RWPE2 (cell line): ENCODE measurements around the gene SPDYE16.
A peak's percentile ranks its signal among the peaks of the same experiment; 100 is the strongest.
"Not testable (repeated sequence)": the region's sequence is repeated elsewhere in the genome, so short reads cannot be mapped to it uniquely, and the experiment has no call there.

Experiments used
- ATAC-seq: fragments of 200-7000 bp; cut with Tn5 transposase; 3 replicates; pipeline ENCODE4 v1.9.1; 2021; ENCODE audit warnings: low read depth
- DNase-seq: peaks from one replicate; pipeline ENCODE4 v3.0.0-alpha.2; 2020; ENCODE audit warnings: low spot score
- H3K27ac ChIP-seq: fragments of 450-650 bp; 2 replicates; pipeline ENCODE4 v1.5.1; 2017; ENCODE audit warnings: mild to moderate bottlenecking; ENCODE audit not compliant: poor library complexity, severe bottlenecking
- H3K27me3 ChIP-seq: fragments of 250-450 bp; sonication (Bioruptor Pico); 2 replicates; pipeline ENCODE4 v1.5.1; 2021; ENCODE audit warnings: mild to moderate bottlenecking, moderate library complexity; ENCODE audit not compliant: insufficient read depth, poor library complexity, severe bottlenecking
- H3K36me3 ChIP-seq: fragments of 250-450 bp; sonication (Bioruptor Pico); 2 replicates; pipeline ENCODE4 v1.5.1; 2020; ENCODE audit warnings: low read depth, mild to moderate bottlenecking, moderate library complexity
- H3K4me1 ChIP-seq: fragments of 250-450 bp; sonication (Bioruptor Pico); 2 replicates; pipeline ENCODE4 v1.5.1; 2021; ENCODE audit warnings: mild to moderate bottlenecking, moderate library complexity; ENCODE audit not compliant: insufficient read depth, poor library complexity, severe bottlenecking
- H3K4me3 ChIP-seq: fragments of 250-450 bp; sonication (Bioruptor Pico); 2 replicates; pipeline ENCODE4 v1.5.1; 2021; ENCODE audit warnings: mild to moderate bottlenecking, moderate library complexity; ENCODE audit not compliant: severe bottlenecking
- H3K9me3 ChIP-seq: fragments of 250-450 bp; sonication (Bioruptor Pico); 2 replicates; pipeline ENCODE4 v1.5.1; 2021; ENCODE audit warnings: mild to moderate bottlenecking, moderate library complexity; ENCODE audit not compliant: severe bottlenecking
- TF ChIP-seq, protein P1 (sequence below): fragments of 450-650 bp; IDR thresholded peaks from one replicate; pipeline ENCODE4 v1.5.1; 2017; ENCODE audit warnings: mild to moderate bottlenecking, moderate library complexity; ENCODE audit not compliant: poor library complexity, severe bottlenecking

The SPDYE16 gene

DNA sequence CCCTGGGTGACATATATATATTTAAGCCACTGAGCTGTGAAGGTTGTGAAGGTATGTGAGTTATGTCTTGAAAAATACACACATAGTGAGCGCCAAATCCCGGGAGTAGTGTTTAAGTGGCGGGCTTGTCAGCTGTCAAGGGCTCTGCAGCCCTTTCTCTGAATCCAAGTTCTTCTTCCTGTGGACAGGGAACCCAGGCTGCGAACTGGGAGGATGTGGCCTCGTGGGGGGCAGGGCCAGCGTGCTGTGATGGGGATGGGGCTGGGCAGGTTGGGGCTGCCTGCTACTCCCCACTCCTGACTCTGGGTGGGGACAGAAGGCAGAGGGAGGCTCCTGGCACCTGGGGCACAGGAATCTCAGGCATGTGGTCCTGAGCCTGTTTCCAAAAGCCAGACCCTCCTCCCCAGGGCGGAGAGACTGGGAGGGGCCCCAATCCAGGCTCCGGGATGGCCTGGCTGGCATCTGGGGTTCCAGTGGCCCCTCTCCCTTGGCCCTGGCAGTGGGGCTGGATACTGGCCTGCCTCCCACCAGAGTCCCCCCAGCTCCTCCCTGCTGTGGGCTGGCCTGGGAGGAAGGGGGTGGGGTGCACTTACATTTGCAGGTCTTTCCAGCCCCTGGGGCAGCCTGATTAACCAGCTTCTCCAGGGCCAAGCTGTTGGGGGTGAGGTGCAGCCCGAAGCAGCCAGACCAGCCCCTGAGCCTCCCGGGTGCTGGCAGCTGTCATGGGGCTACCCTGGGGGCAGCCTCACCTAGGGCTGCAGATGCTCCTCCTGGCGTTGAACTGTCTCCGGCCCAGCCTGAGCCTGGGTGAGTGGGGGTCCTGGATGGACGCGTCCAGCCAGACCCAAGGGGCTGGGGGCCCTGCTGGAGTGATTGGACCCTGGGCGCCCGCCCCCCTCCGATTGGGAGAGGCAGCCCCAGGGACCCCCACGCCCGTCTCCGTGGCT is 32.9 kb downstream of the SPDYE16 start, which contains the start of gene UPK3B:
Gene UPK3B, plus strand, starts transcription at position 622 of the 947 bp plus-strand sequence. Its CDS starts 101 bp downstream, at position 723.
- no peaks in the 10 kb centered on the region; the same call in 1 of the 2 replicates for H3K36me3 ChIP-seq
- H3K9me3 ChIP-seq: no peaks in the 10 kb centered on the region
- TF ChIP-seq, protein P1, sequence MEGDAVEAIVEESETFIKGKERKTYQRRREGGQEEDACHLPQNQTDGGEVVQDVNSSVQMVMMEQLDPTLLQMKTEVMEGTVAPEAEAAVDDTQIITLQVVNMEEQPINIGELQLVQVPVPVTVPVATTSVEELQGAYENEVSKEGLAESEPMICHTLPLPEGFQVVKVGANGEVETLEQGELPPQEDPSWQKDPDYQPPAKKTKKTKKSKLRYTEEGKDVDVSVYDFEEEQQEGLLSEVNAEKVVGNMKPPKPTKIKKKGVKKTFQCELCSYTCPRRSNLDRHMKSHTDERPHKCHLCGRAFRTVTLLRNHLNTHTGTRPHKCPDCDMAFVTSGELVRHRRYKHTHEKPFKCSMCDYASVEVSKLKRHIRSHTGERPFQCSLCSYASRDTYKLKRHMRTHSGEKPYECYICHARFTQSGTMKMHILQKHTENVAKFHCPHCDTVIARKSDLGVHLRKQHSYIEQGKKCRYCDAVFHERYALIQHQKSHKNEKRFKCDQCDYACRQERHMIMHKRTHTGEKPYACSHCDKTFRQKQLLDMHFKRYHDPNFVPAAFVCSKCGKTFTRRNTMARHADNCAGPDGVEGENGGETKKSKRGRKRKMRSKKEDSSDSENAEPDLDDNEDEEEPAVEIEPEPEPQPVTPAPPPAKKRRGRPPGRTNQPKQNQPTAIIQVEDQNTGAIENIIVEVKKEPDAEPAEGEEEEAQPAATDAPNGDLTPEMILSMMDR: peak; percentile 36
- DNase-seq: no peak
- no peaks in the 10 kb centered on the region for H3K27me3 ChIP-seq
- H3K4me3 ChIP-seq: no peak within 1 kb of the TSS
- peak; percentile 52 for ATAC-seq
- H3K27ac ChIP-seq: peak within 1 kb of the TSS; percentile 38
- H3K4me1 ChIP-seq: peaks cover 6% of the 10 kb centered on the region

DNA sequence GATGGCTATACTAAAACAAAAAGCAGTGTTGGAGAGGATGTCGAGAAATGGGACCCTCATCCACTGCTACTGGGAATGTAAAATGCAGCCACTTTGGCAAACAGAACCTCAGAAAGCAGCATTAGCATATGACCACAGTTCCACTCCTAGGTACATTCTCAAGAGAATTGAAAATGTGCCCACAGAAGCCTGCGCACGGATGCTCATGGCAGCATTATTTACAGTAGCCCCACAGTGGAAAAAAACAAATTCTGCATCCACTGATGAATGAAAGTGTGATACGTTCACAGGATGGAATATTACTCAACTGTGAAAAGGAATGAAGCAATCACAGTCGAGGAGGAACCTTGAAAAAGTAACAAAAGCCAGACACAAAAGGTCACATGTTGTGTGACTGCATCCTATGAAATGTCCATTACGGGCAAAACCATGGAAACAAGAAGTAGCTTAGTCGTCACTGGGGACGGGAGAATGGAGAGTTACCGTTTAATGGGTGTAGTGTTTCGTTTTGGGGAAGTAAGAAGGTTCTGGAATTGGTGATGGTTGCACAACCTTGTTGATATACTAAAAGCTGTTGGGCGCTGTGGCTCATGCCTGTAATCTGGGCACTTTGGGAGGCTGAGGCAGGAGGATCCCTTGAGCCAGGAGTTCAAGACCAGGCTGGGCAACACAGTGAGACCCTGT is 35.2 kb downstream of the SPDYE16 start:
- no peak overlapping the region for H3K4me3 ChIP-seq
- no peak overlapping the region for H3K27ac ChIP-seq
- no peaks in the 10 kb centered on the region for H3K27me3 ChIP-seq
- H3K4me1 ChIP-seq: peaks cover 2% of the 10 kb centered on the region
- no peak for ATAC-seq
- TF ChIP-seq, protein P1: no peak
- no peak for DNase-seq
- no peaks in the 10 kb centered on the region; the same call in 1 of the 2 replicates for H3K36me3 ChIP-seq
- H3K9me3 ChIP-seq: no peaks in the 10 kb centered on the region

DNA sequence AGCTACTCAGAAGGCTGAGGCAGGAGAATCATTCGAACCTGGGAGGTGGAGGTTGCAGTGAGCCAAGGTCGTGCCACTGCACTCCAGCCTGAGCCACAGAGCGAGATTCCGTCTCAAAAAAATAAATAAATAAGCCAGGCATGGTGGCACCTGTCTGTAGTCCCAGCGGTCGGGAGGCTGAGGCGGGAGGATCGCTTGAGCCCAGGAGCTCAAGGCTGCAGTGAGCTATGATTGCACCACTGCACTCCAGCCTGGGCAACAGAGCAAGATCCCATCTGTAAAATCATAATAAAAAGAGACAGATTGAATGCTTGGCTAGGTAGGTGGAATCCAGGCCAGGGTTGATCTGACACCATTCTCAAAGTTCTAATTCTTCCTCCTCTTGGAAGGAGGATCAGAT is 36.5 kb downstream of the SPDYE16 start:
- not testable (repeated sequence) for H3K27me3 ChIP-seq, H3K4me1 ChIP-seq, ATAC-seq, H3K27ac ChIP-seq, H3K9me3 ChIP-seq, DNase-seq, H3K36me3 ChIP-seq, H3K4me3 ChIP-seq

GRCh38 chr7:76506081-76506440 is 37.0 kb downstream of the SPDYE16 start:
- H3K4me3 ChIP-seq: no peak overlapping the region

More at GRCh38 chr7:76506081-76506440, 37.0 kb downstream of the SPDYE16 start:
- H3K27me3 ChIP-seq: no peaks in the 10 kb centered on the region
- H3K9me3 ChIP-seq: no peaks in the 10 kb centered on the region
- no peak for DNase-seq
- TF ChIP-seq, protein P1: no peak
- no peak overlapping the region for H3K27ac ChIP-seq
- H3K4me1 ChIP-seq: no peaks in the 10 kb centered on the region
- no peak for ATAC-seq
- no peaks in the 10 kb centered on the region; the same call in 1 of the 2 replicates for H3K36me3 ChIP-seq
